ENCODE measurements around the gene RALBP1.

Gene RALBP1

DNA sequence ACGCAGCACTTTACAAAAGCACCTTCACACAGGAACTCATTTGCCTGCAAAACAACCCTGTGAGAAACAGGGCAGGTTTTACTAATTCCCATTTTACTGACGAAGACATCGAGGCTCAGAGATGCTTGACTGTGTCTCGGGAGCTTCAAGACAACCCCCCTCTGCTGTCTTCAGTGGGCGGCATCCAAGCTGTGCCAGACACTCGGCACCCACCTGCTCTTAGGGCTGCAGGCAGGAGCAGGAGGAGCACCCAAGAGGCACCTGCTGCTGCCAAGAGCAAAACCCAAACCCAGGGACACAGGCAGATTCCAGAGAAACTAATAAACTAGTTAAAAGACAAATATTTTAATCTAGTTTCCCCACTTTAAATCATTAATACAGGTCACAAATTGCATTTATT lies 71.2 kb downstream of the RALBP1 start:
- no peaks in the 10 kb centered on the region for H3K27me3 ChIP-seq (ENCODE audit: control insufficient read depth in 3 of 3, insufficient read depth in 3 of 3, low read depth in 1 of 3, low read length in 3 of 3)
- H2BK12ac ChIP-seq (ENCODE audit: low read length): no peak overlapping the region
- no peaks in the 10 kb centered on the region for H3K4me1 ChIP-seq (ENCODE audit: control insufficient read depth in 2 of 2, insufficient read depth in 1 of 2, low read depth in 1 of 2, low read length in 2 of 2)
- H3K4me3 ChIP-seq (ENCODE audit: low read length in 2 of 2): no peak overlapping the region
- WGBS, 2 donors (ENCODE audit: extremely low coverage in 2 of 2, insufficient read length in 2 of 2, insufficient replicate concordance in 1 of 2): no CpG with 5 or more reads among the region's 6 CpGs
- H3K9me3 ChIP-seq (replicated peaks in 1 of 2; ENCODE audit: control insufficient read depth in 2 of 2, insufficient read depth in 1 of 2, low read depth in 1 of 2, low read length in 2 of 2): no peaks in the 10 kb centered on the region
- DNase-seq (ENCODE audit: low spot score): no peak
- no peak overlapping the region for H3K4me2 ChIP-seq (ENCODE audit: insufficient read depth, low read length, poor library complexity, severe bottlenecking)
- no peak overlapping the region for H2BK15ac ChIP-seq (ENCODE audit: low read length)
- H2AFZ ChIP-seq (ENCODE audit: low read length): no peak overlapping the region
- H3K23ac ChIP-seq (ENCODE audit: low read depth, low read length, poor library complexity): no peak overlapping the region
- no peaks in the 10 kb centered on the region for H3K79me1 ChIP-seq (ENCODE audit: low read depth, low read length)
- no peak overlapping the region for H4K8ac ChIP-seq (ENCODE audit: low read depth, low read length)
- no peak overlapping the region for H3K9ac ChIP-seq (ENCODE audit: low read depth, low read length, poor library complexity)
- no peak overlapping the region for H3K4ac ChIP-seq (ENCODE audit: low read length)
- no peak overlapping the region for H2BK120ac ChIP-seq (ENCODE audit: low read depth, low read length)
- H2BK5ac ChIP-seq (ENCODE audit: low read length): no peak overlapping the region
- no peak overlapping the region for H4K91ac ChIP-seq (ENCODE audit: low read depth, low read length, poor library complexity)
- no peak overlapping the region for H2AK5ac ChIP-seq (ENCODE audit: low read depth, low read length)
- no peak overlapping the region for H3K27ac ChIP-seq (replicated peaks; ENCODE audit: low read length)
- no peak overlapping the region for H3K14ac ChIP-seq (ENCODE audit: low read length)
- H3K18ac ChIP-seq (ENCODE audit: low read length): no peak overlapping the region
- peaks cover 28 to 70% of the 10 kb centered on the region in 2 donors for H3K36me3 ChIP-seq (replicated peaks in 1 of 2; ENCODE audit: control insufficient read depth in 2 of 2, insufficient read depth in 2 of 2, low read length in 2 of 2)

DNA sequence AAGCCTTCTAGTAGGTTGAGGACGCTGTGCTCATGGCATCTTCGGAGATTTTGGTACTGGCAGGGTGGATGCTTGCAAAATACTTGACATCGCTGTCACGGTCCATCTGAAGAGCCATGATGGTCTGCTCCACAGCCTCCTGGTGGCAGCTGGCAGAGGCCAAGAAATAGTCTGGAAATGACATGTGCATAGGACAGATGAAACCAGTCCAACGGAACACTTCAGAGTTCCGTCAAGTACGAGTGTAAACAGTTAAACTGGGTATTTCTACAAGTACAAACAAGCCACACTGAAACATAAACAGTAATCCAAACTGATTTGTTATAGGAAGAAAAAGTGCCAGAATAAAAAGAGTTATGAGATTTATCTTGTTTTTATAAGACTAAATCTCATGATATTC lies 72.5 kb downstream of the RALBP1 start:
- Histone ChIP-seq H3K4me3 (ENCODE audit: low read length in 2 of 2) (no peak overlapping the region), H3K18ac (ENCODE audit: low read length) (no peak overlapping the region), H3K36me3 (replicated peaks in 1 of 2; ENCODE audit: control insufficient read depth in 2 of 2, insufficient read depth in 2 of 2, low read length in 2 of 2) (peaks cover 35 to 83% of the 10 kb centered on the region in 2 donors), H3K27me3 (ENCODE audit: control insufficient read depth in 3 of 3, insufficient read depth in 3 of 3, low read depth in 1 of 3, low read length in 3 of 3) (no peaks in the 10 kb centered on the region), H4K91ac (ENCODE audit: low read depth, low read length, poor library complexity) (no peak overlapping the region), H3K27ac (replicated peaks; ENCODE audit: low read length) (no peak overlapping the region), H3K14ac (ENCODE audit: low read length) (no peak overlapping the region), H2BK5ac (ENCODE audit: low read length) (no peak overlapping the region), H2BK120ac (ENCODE audit: low read depth, low read length) (no peak overlapping the region), H3K4me1 (ENCODE audit: control insufficient read depth in 2 of 2, insufficient read depth in 1 of 2, low read depth in 1 of 2, low read length in 2 of 2) (no peaks in the 10 kb centered on the region), H2BK15ac (ENCODE audit: low read length) (no peak overlapping the region), H2AK5ac (ENCODE audit: low read depth, low read length) (no peak overlapping the region), H3K9me3 (replicated peaks in 1 of 2; ENCODE audit: control insufficient read depth in 2 of 2, insufficient read depth in 1 of 2, low read depth in 1 of 2, low read length in 2 of 2) (peaks cover 3 to 8% of the 10 kb centered on the region in 2 donors), H4K8ac (ENCODE audit: low read depth, low read length) (no peak overlapping the region), H3K4ac (ENCODE audit: low read length) (no peak overlapping the region), H3K79me1 (ENCODE audit: low read depth, low read length) (no peaks in the 10 kb centered on the region), H3K9ac (ENCODE audit: low read depth, low read length, poor library complexity) (no peak overlapping the region), H3K23ac (ENCODE audit: low read depth, low read length, poor library complexity) (no peak overlapping the region), H2AFZ (ENCODE audit: low read length) (no peak overlapping the region), H2BK12ac (ENCODE audit: low read length) (no peak overlapping the region), H3K4me2 (ENCODE audit: insufficient read depth, low read length, poor library complexity, severe bottlenecking) (no peak overlapping the region)
- WGBS, 2 donors (ENCODE audit: extremely low coverage in 2 of 2, insufficient read length in 2 of 2, insufficient replicate concordance in 1 of 2): no CpG with 5 or more reads among the region's 7 CpGs
- no peak for DNase-seq (ENCODE audit: low spot score)

DNA sequence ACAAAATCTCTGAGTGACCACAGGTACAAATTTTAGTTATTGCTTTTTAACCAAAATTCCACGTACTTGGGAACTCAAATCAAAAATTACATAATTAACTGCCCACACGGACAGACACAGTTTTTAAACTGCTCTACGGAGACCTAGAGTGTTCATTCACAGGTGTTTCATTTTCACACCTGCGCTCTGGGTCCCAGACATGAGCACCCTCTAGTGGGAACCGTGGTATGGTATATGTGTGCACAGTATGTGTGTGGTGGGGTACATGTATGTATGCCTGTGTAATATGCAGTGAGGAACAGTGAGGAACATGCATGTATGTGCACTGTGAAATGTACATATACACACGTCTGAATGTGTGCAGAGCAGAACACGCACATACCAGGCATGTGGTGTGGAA lies 74.1 kb downstream of the RALBP1 start:
- H3K4me1 ChIP-seq (ENCODE audit: control insufficient read depth in 2 of 2, insufficient read depth in 1 of 2, low read depth in 1 of 2, low read length in 2 of 2): no peaks in the 10 kb centered on the region
- peaks cover 6 to 20% of the 10 kb centered on the region in 2 donors for H3K9me3 ChIP-seq (replicated peaks in 1 of 2; ENCODE audit: control insufficient read depth in 2 of 2, insufficient read depth in 1 of 2, low read depth in 1 of 2, low read length in 2 of 2)
- peak overlapping the region in 1 of 2 donors; percentile 41 for H3K4me3 ChIP-seq (ENCODE audit: low read length in 2 of 2)
- H2AK5ac ChIP-seq (ENCODE audit: low read depth, low read length): no peak overlapping the region
- no peak overlapping the region for H2BK15ac ChIP-seq (ENCODE audit: low read length)
- H2BK12ac ChIP-seq (ENCODE audit: low read length): no peak overlapping the region
- no peak overlapping the region for H4K8ac ChIP-seq (ENCODE audit: low read depth, low read length)
- peaks cover 37 to 95% of the 10 kb centered on the region in 2 donors for H3K36me3 ChIP-seq (replicated peaks in 1 of 2; ENCODE audit: control insufficient read depth in 2 of 2, insufficient read depth in 2 of 2, low read length in 2 of 2)
- H2AFZ ChIP-seq (ENCODE audit: low read length): no peak overlapping the region
- H2BK5ac ChIP-seq (ENCODE audit: low read length): no peak overlapping the region
- no CpG with 5 or more reads among the region's 7 CpGs for WGBS, 2 donors (ENCODE audit: extremely low coverage in 2 of 2, insufficient read length in 2 of 2, insufficient replicate concordance in 1 of 2)
- no peak overlapping the region for H4K91ac ChIP-seq (ENCODE audit: low read depth, low read length, poor library complexity)
- H3K4me2 ChIP-seq (ENCODE audit: insufficient read depth, low read length, poor library complexity, severe bottlenecking): no peak overlapping the region
- H3K23ac ChIP-seq (ENCODE audit: low read depth, low read length, poor library complexity): no peak overlapping the region
- no peak overlapping the region for H3K4ac ChIP-seq (ENCODE audit: low read length)
- no peak overlapping the region for H3K18ac ChIP-seq (ENCODE audit: low read length)
- no peak overlapping the region for H2BK120ac ChIP-seq (ENCODE audit: low read depth, low read length)
- H3K9ac ChIP-seq (ENCODE audit: low read depth, low read length, poor library complexity): no peak overlapping the region
- no peaks in the 10 kb centered on the region for H3K27me3 ChIP-seq (ENCODE audit: control insufficient read depth in 3 of 3, insufficient read depth in 3 of 3, low read depth in 1 of 3, low read length in 3 of 3)
- no peak for DNase-seq (ENCODE audit: low spot score)
- H3K27ac ChIP-seq (replicated peaks; ENCODE audit: low read length): no peak overlapping the region
- H3K14ac ChIP-seq (ENCODE audit: low read length): no peak overlapping the region
- H3K79me1 ChIP-seq (ENCODE audit: low read depth, low read length): no peaks in the 10 kb centered on the region

DNA sequence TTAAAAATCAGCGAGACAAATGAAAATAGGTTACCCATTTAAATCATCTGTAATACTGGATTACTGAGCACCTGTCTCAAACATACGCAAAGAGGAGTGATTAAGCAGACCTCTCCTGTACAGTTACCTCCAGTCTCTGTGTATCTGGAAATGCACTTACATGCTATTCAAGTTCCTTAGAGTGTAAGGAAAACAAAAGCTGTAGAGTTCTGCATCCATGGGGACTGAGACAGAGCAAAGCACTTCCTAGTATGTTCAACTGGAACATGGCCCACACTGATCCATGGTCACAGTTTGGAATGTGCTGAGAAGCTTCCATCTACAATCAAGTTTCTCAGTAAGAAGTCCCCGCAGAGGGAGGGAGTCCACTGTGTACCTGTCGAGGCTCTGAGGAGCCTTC lies 75.1 kb downstream of the RALBP1 start:
- Histone ChIP-seq H2AK5ac (ENCODE audit: low read depth, low read length) (no peak overlapping the region), H3K9ac (ENCODE audit: low read depth, low read length, poor library complexity) (no peak overlapping the region), H3K23ac (ENCODE audit: low read depth, low read length, poor library complexity) (no peak overlapping the region), H3K4me1 (ENCODE audit: control insufficient read depth in 2 of 2, insufficient read depth in 1 of 2, low read depth in 1 of 2, low read length in 2 of 2) (no peaks in the 10 kb centered on the region), H2BK12ac (ENCODE audit: low read length) (no peak overlapping the region), H3K36me3 (replicated peaks in 1 of 2; ENCODE audit: control insufficient read depth in 2 of 2, insufficient read depth in 2 of 2, low read length in 2 of 2) (peaks cover 39 to 95% of the 10 kb centered on the region in 2 donors), H3K27me3 (ENCODE audit: control insufficient read depth in 3 of 3, insufficient read depth in 3 of 3, low read depth in 1 of 3, low read length in 3 of 3) (no peaks in the 10 kb centered on the region), H3K4ac (ENCODE audit: low read length) (no peak overlapping the region), H2BK120ac (ENCODE audit: low read depth, low read length) (no peak overlapping the region), H3K79me1 (ENCODE audit: low read depth, low read length) (no peaks in the 10 kb centered on the region), H2BK5ac (ENCODE audit: low read length) (no peak overlapping the region), H4K91ac (ENCODE audit: low read depth, low read length, poor library complexity) (no peak overlapping the region), H2AFZ (ENCODE audit: low read length) (no peak overlapping the region), H3K14ac (ENCODE audit: low read length) (no peak overlapping the region), H3K9me3 (replicated peaks in 1 of 2; ENCODE audit: control insufficient read depth in 2 of 2, insufficient read depth in 1 of 2, low read depth in 1 of 2, low read length in 2 of 2) (peaks cover 6 to 29% of the 10 kb centered on the region in 2 donors), H4K8ac (ENCODE audit: low read depth, low read length) (no peak overlapping the region), H2BK15ac (ENCODE audit: low read length) (no peak overlapping the region), H3K4me3 (ENCODE audit: low read length in 2 of 2) (no peak overlapping the region), H3K18ac (ENCODE audit: low read length) (no peak overlapping the region), H3K27ac (replicated peaks; ENCODE audit: low read length) (no peak overlapping the region), H3K4me2 (ENCODE audit: insufficient read depth, low read length, poor library complexity, severe bottlenecking) (no peak overlapping the region)
- no peak for DNase-seq (ENCODE audit: low spot score)
- no CpG with 5 or more reads among the region's 4 CpGs for WGBS, 2 donors (ENCODE audit: extremely low coverage in 2 of 2, insufficient read length in 2 of 2, insufficient replicate concordance in 1 of 2)

Measured in neuronal stem cell (in vitro differentiated cells).